HG02852 (cell line): ENCODE data around the gene CABP2.
"Not testable (repeated sequence)": the region's sequence is repeated elsewhere in the genome, so short reads cannot be mapped to it uniquely, and the experiment has no call there.

Source experiments
- ATAC-seq: cut with Tn5 transposase; IDR thresholded peaks from one replicate; pipeline ENCODE4 v1.9.1; 2021; ENCODE audit warnings: mild to moderate bottlenecking, moderate library complexity; ENCODE audit not compliant: unreplicated experiment

CABP2 gene

DNA sequence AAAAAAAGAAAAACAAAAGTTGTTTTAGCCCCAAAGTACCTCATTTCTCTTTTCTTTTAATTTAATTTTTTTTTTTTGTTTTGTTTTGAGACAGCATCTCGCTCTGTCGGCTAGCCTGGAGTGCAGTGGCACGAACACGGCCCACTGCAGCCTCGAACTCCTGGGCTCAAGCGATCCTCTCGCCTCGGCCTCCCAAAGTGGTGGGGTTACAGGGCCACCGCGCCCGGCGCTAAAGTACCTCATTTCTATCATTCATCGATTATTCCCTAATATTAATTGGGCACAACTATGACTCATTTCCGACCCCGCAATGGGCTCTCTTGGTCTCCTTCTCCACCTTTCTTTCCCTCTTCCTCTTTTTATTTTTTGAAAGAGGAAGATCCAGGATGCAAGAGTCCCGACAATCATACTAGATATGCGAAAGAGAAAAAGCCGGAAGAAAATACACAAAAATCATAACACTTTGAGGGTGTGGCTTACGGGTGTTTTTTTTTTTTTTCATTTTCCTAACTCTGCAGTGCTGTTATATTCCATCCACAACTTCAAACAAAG lies 40.9 kb downstream of the CABP2 start:
- no peak for ATAC-seq

DNA sequence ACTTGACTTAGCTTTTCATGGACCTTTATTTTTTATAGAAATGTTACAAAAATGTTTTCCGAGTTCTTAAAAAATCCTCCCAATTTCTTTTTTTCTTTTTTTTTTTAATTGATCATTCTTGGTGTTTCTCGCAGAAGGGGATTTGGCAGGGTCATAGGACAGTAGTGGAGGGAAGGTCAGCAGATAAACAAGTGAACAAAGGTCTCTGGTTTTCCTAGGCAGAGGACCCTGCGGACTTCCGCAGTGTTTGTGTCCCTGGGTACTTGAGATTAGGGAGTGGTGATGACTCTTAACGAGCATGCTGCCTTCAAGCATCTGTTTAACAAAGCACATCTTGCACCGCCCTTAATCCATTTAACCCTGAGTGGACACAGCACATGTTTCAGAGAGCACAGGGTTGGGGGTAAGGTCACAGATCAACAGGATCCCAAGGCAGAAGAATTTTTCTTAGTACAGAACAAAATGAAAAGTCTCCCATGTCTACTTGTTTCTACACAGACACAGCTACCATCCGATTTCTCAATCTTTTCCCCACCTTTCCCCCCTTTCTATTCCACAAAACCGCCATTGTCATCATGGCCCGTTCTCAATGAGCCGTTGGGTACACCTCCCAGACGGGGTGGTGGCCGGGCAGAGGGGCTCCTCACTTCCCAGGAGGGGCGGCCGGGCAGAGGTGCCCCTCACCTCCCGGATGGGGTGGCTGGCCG lies 45.7 kb downstream of the CABP2 start:
- not testable (repeated sequence) for ATAC-seq

DNA sequence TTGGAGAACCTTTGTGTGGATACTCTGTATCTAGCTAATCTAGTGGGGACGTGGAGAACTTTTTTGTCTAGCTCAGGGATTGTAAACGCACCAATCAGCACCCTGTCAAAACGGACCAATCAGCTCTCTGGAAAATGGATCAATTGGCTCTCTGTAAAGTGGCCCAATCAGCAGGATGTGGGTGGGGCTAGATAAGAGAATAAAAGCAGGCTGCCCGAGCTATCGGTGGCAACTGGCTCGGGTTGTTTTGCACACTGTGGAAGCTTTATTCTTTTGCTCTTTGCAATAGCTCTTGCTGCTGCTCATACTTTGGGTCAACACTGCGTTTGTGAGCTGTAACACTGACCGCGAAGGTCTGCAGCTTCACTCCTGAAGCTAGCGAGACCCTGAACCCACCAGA lies 46.6 kb downstream of the CABP2 start:
- ATAC-seq = not testable (repeated sequence)

DNA sequence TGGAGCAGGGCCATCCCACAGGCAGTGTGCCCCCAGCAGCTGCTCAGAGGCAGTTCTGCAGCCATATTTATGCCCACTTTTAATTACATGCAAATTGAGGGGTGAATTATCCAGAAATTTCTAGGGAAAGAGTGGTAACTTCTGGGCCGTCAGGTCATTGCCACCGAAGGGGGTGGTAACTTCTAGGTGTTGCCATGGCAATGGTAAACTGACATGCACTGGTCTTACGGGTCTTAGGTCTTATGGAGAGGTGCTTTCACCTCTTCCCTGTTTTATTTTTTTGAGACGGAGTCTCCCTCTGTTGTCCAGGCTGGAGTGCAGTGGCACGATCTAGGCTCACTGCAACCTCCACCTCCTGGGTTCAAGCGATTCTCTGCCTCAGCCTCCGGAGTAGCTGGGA lies 50.4 kb downstream of the CABP2 start:
- no peak for ATAC-seq

DNA sequence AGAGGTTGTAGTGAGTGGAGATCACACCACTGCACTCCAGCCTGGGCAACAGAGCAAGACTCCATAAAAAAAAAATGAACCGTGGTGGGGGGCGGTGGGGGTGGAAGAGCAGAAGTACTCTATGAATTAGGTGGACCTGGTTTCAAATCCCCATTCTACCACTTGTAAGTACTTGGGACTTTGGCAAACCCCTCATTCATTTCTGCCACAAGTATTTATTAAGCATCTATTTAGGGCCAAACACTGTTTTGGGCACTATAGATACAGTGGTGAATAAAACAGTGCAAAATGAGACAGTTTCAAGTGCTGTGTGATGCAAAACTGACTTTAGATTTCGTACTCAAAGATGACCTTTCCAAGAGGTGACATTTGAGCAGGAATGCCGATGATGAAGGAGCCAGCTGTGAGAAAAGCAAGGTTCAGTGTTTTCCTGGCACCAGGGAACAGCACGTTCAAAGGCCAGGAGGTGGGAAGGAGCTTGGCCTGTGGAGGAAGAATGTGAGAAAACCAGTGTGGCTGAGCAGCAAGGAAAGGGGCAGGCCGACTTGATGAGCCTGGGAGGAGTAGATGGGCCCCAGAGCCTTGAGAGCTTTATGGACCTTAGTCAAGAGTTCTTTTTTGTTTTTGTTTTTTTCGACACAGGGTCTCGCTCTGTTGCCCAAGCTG lies 52.8 kb downstream of the CABP2 start:
- ATAC-seq = no peak

DNA sequence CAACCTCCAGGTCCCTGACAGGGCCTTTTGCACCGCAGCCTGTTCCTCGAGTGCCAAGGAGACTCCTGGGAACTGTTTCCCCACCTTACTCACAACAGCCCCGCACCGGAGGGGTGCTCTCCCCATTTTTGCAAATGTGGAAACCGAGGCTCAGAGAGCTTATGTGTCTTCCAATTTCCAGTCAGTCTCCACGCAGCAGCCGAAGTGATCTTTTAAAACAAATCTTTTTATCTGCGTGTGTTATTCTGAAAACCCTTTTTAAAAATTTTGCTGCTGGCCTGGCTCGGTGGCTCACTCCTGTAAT lies 53.8 kb downstream of the CABP2 start:
- ATAC-seq = no peak
